Measurements from ENCODE around the gene RCC2. TPM values are rescaled to one million over a fixed set of nuclear protein-coding genes. Genes with fewer than 3 reads are reported as not detected.

Gene RCC2
- polyA plus RNA-seq, 1 of the 3 experiments (the other 2 are of a cell fraction): 53.8 TPM

- CTCF ChIA-PET: interaction anchor here (1.1 to 1.9 kb wide), 3 partner anchors 8 to 73 kb away, joined by 3 to 5 read pairs (median 5); no protein-coding TSS in a partner anchor
- TF ChIP-seq, protein P1, sequence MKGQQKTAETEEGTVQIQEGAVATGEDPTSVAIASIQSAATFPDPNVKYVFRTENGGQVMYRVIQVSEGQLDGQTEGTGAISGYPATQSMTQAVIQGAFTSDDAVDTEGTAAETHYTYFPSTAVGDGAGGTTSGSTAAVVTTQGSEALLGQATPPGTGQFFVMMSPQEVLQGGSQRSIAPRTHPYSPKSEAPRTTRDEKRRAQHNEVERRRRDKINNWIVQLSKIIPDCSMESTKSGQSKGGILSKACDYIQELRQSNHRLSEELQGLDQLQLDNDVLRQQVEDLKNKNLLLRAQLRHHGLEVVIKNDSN (IDR thresholded peaks at IDR 0.05; ENCODE audit: borderline replicate concordance, low read depth): no peak
- TF ChIP-seq RAD21 (IDR thresholded peaks at IDR 0.05; ENCODE audit: low read length) (no peak), GABPA (IDR thresholded peaks at IDR 0.05; ENCODE audit: low read depth) (no peak), REST (IDR thresholded peaks at IDR 0.05; ENCODE audit: low read depth, low read length) (no peak), FOSL2 (IDR thresholded peaks at IDR 0.05; ENCODE audit: borderline replicate concordance, low read depth) (no peak), JUND (IDR thresholded peaks at IDR 0.05) (no peak), FOXM1 (IDR thresholded peaks at IDR 0.05; ENCODE audit: low read depth) (no peak), SMC3 (IDR thresholded peaks at IDR 0.05; ENCODE audit: low read depth, low read length) (no peak), TEAD4 (IDR thresholded peaks at IDR 0.05; ENCODE audit: borderline replicate concordance, insufficient read depth) (no peak), RFX5 (IDR thresholded peaks at IDR 0.05; ENCODE audit: low read length) (no peak), POLR2AphosphoS5 (IDR thresholded peaks at IDR 0.05; ENCODE audit: low read depth, low read length) (no peak), FOXJ3 (CRISPR knock-in tag; IDR thresholded peaks at IDR 0.05) (no peak), NFIC (IDR thresholded peaks at IDR 0.05; ENCODE audit: borderline replicate concordance) (no peak), PBX3 (IDR thresholded peaks at IDR 0.05) (no peak), ZBTB33 (IDR thresholded peaks at IDR 0.05; ENCODE audit: borderline replicate concordance, low read depth) (no peak)
- TF ChIP-seq, protein P2, sequence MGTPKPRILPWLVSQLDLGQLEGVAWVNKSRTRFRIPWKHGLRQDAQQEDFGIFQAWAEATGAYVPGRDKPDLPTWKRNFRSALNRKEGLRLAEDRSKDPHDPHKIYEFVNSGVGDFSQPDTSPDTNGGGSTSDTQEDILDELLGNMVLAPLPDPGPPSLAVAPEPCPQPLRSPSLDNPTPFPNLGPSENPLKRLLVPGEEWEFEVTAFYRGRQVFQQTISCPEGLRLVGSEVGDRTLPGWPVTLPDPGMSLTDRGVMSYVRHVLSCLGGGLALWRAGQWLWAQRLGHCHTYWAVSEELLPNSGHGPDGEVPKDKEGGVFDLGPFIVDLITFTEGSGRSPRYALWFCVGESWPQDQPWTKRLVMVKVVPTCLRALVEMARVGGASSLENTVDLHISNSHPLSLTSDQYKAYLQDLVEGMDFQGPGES (IDR thresholded peaks at IDR 0.05; ENCODE audit: low read depth, low read length): no peak
These were observed 10.3 kb downstream of the RCC2 start for GRCh38 chr1:17429183-17429582.

More at GRCh38 chr1:17429183-17429582, 10.3 kb downstream of the RCC2 start:
- H3K27ac ChIP-seq (ENCODE audit: low read depth in 2 of 2, low read length in 1 of 2): no peak overlapping the region
- no peaks in the 10 kb centered on the region for H3K9me2 ChIP-seq
- H3K4me2 ChIP-seq: no peak overlapping the region
- no peaks in the 10 kb centered on the region for H3K9me3 ChIP-seq
- H3K9ac ChIP-seq: no peak overlapping the region
- peaks cover 96% of the 10 kb centered on the region for H3K79me2 ChIP-seq (ENCODE audit: insufficient read depth)
- H3K4me3 ChIP-seq (ENCODE audit: low read depth in 2 of 2, low read length in 1 of 2): no peak overlapping the region
- H3K36me3 ChIP-seq (replicated peaks in 1 of 2; ENCODE audit: control insufficient read depth in 1 of 2, insufficient read depth in 2 of 2, low read length in 1 of 2): peaks cover 41 to 70% of the 10 kb centered on the region in 2 experiments
- H3K4me1 ChIP-seq (ENCODE audit: control insufficient read depth in 1 of 2, insufficient read depth in 2 of 2, low read depth in 1 of 2, low read length in 1 of 2): peaks cover 0 to 2% of the 10 kb centered on the region in 2 experiments; a peak in 1 of 4 replicates
- no peak for DNase-seq
- H4K20me1 ChIP-seq (ENCODE audit: insufficient read depth): peaks cover 78% of the 10 kb centered on the region
- POLR2A ChIA-PET: interaction anchor here (1.5 kb wide), 1 partner anchor 9 kb away, joined by 3 read pairs; no protein-coding TSS in a partner anchor
- H3F3A ChIP-seq (replicated peaks; ENCODE audit: insufficient read depth): no peaks in the 10 kb centered on the region
- WGBS (ENCODE audit: low lambda C conversion rate): 96% methylated on average over 9 of the region's 9 CpGs
- H2AFZ ChIP-seq (ENCODE audit: low read depth): no peak overlapping the region
- no peaks in the 10 kb centered on the region for H3K27me3 ChIP-seq (ENCODE audit: insufficient read depth)
